ENCODE measurements around the gene MANEAL.

The MANEAL gene

GRCh38 chr1:37811027-37811655 lies 17.5 kb downstream of the MANEAL start:
- Histone ChIP-seq H3K4me1 (ENCODE audit: control insufficient read depth, insufficient read depth, low read length, unreplicated experiment) (peaks cover 24% of the 10 kb centered on the region), H3K4me3 (ENCODE audit: low read depth, low read length) (no peak overlapping the region), H3K79me2 (ENCODE audit: control insufficient read depth, insufficient read depth, low read length, unreplicated experiment) (peaks cover 21% of the 10 kb centered on the region), H3K27me3 (ENCODE audit: insufficient read depth, low read length) (no peaks in the 10 kb centered on the region), H3K27ac (ENCODE audit: low read depth, low read length) (peak overlapping the region; percentile 59), H3K36me3 (ENCODE audit: insufficient read depth, low read length) (no peaks in the 10 kb centered on the region), H2AFZ (ENCODE audit: low read length, unreplicated experiment) (no peak overlapping the region)

- Histone ChIP-seq H3K4me1 (ENCODE audit: control insufficient read depth, insufficient read depth, low read length, unreplicated experiment) (peaks cover 20% of the 10 kb centered on the region), H2AFZ (ENCODE audit: low read length, unreplicated experiment) (no peak overlapping the region), H3K27me3 (ENCODE audit: insufficient read depth, low read length) (no peaks in the 10 kb centered on the region), H3K79me2 (ENCODE audit: control insufficient read depth, insufficient read depth, low read length, unreplicated experiment) (peaks cover 6% of the 10 kb centered on the region), H3K4me3 (ENCODE audit: low read depth, low read length) (no peak overlapping the region), H3K36me3 (ENCODE audit: insufficient read depth, low read length) (no peaks in the 10 kb centered on the region), H3K27ac (ENCODE audit: low read depth, low read length) (no peak overlapping the region)
Observed at GRCh38 chr1:37813529-37814145, 20.0 kb downstream of the MANEAL start.

- Histone ChIP-seq H3K27me3 (ENCODE audit: insufficient read depth, low read length) (no peaks in the 10 kb centered on the region), H3K4me3 (ENCODE audit: low read depth, low read length) (no peak overlapping the region), H3K36me3 (ENCODE audit: insufficient read depth, low read length) (no peaks in the 10 kb centered on the region), H3K79me2 (ENCODE audit: control insufficient read depth, insufficient read depth, low read length, unreplicated experiment) (no peaks in the 10 kb centered on the region), H2AFZ (ENCODE audit: low read length, unreplicated experiment) (no peak overlapping the region), H3K4me1 (ENCODE audit: control insufficient read depth, insufficient read depth, low read length, unreplicated experiment) (peaks cover 17% of the 10 kb centered on the region), H3K27ac (ENCODE audit: low read depth, low read length) (no peak overlapping the region)
Observed at GRCh38 chr1:37814252-37814651, 20.6 kb downstream of the MANEAL start.

GRCh38 chr1:37817481-37817880 lies 23.8 kb downstream of the MANEAL start:
- H3K4me3 ChIP-seq (ENCODE audit: low read depth, low read length), result no peak overlapping the region
- H3K27ac ChIP-seq (ENCODE audit: low read depth, low read length), result no peak overlapping the region
- no peaks in the 10 kb centered on the region for H3K27me3 ChIP-seq (ENCODE audit: insufficient read depth, low read length)
- no peaks in the 10 kb centered on the region for H3K79me2 ChIP-seq (ENCODE audit: control insufficient read depth, insufficient read depth, low read length, unreplicated experiment)
- H2AFZ ChIP-seq (ENCODE audit: low read length, unreplicated experiment), result no peak overlapping the region
- peaks cover 16% of the 10 kb centered on the region for H3K36me3 ChIP-seq (ENCODE audit: insufficient read depth, low read length)
- H3K4me1 ChIP-seq (ENCODE audit: control insufficient read depth, insufficient read depth, low read length, unreplicated experiment), result no peaks in the 10 kb centered on the region

GRCh38 chr1:37821481-37821880 lies 27.8 kb downstream of the MANEAL start:
- H2AFZ ChIP-seq (ENCODE audit: low read length, unreplicated experiment), result no peak overlapping the region
- H3K27ac ChIP-seq (ENCODE audit: low read depth, low read length), result no peak overlapping the region
- peaks cover 20% of the 10 kb centered on the region for H3K36me3 ChIP-seq (ENCODE audit: insufficient read depth, low read length)
- H3K4me1 ChIP-seq (ENCODE audit: control insufficient read depth, insufficient read depth, low read length, unreplicated experiment), result peaks cover 3% of the 10 kb centered on the region
- no peaks in the 10 kb centered on the region for H3K79me2 ChIP-seq (ENCODE audit: control insufficient read depth, insufficient read depth, low read length, unreplicated experiment)
- H3K4me3 ChIP-seq (ENCODE audit: low read depth, low read length), result no peak overlapping the region
- no peaks in the 10 kb centered on the region for H3K27me3 ChIP-seq (ENCODE audit: insufficient read depth, low read length)

GRCh38 chr1:37822906-37823815 lies 29.5 kb downstream of the MANEAL start:
- Histone ChIP-seq H2AFZ (ENCODE audit: low read length, unreplicated experiment) (no peak overlapping the region), H3K4me3 (ENCODE audit: low read depth, low read length) (no peak overlapping the region), H3K79me2 (ENCODE audit: control insufficient read depth, insufficient read depth, low read length, unreplicated experiment) (no peaks in the 10 kb centered on the region), H3K36me3 (ENCODE audit: insufficient read depth, low read length) (peaks cover 20% of the 10 kb centered on the region), H3K27me3 (ENCODE audit: insufficient read depth, low read length) (no peaks in the 10 kb centered on the region), H3K27ac (ENCODE audit: low read depth, low read length) (no peak overlapping the region), H3K4me1 (ENCODE audit: control insufficient read depth, insufficient read depth, low read length, unreplicated experiment) (peaks cover 3% of the 10 kb centered on the region)

GRCh38 chr1:37824001-37824400 lies 30.4 kb downstream of the MANEAL start:
- Histone ChIP-seq H3K4me3 (ENCODE audit: low read depth, low read length) (no peak overlapping the region), H3K27me3 (ENCODE audit: insufficient read depth, low read length) (no peaks in the 10 kb centered on the region), H3K36me3 (ENCODE audit: insufficient read depth, low read length) (peaks cover 20% of the 10 kb centered on the region), H2AFZ (ENCODE audit: low read length, unreplicated experiment) (no peak overlapping the region), H3K27ac (ENCODE audit: low read depth, low read length) (no peak overlapping the region), H3K4me1 (ENCODE audit: control insufficient read depth, insufficient read depth, low read length, unreplicated experiment) (peaks cover 3% of the 10 kb centered on the region), H3K79me2 (ENCODE audit: control insufficient read depth, insufficient read depth, low read length, unreplicated experiment) (no peaks in the 10 kb centered on the region)

- H3K36me3 ChIP-seq (ENCODE audit: insufficient read depth, low read length), result peaks cover 23% of the 10 kb centered on the region
- peaks cover 3% of the 10 kb centered on the region for H3K4me1 ChIP-seq (ENCODE audit: control insufficient read depth, insufficient read depth, low read length, unreplicated experiment)
- no peak overlapping the region for H3K4me3 ChIP-seq (ENCODE audit: low read depth, low read length)
- H3K27me3 ChIP-seq (ENCODE audit: insufficient read depth, low read length), result no peaks in the 10 kb centered on the region
- no peak overlapping the region for H3K27ac ChIP-seq (ENCODE audit: low read depth, low read length)
- H2AFZ ChIP-seq (ENCODE audit: low read length, unreplicated experiment), result no peak overlapping the region
- no peaks in the 10 kb centered on the region for H3K79me2 ChIP-seq (ENCODE audit: control insufficient read depth, insufficient read depth, low read length, unreplicated experiment)
Observed at GRCh38 chr1:37825506-37825905, 31.9 kb downstream of the MANEAL start.

- peaks cover 19% of the 10 kb centered on the region for H3K36me3 ChIP-seq (ENCODE audit: insufficient read depth, low read length)
- no peak overlapping the region for H3K4me3 ChIP-seq (ENCODE audit: low read depth, low read length)
- no peaks in the 10 kb centered on the region for H3K27me3 ChIP-seq (ENCODE audit: insufficient read depth, low read length)
- H2AFZ ChIP-seq (ENCODE audit: low read length, unreplicated experiment), result no peak overlapping the region
- no peak overlapping the region for H3K27ac ChIP-seq (ENCODE audit: low read depth, low read length)
- no peaks in the 10 kb centered on the region for H3K79me2 ChIP-seq (ENCODE audit: control insufficient read depth, insufficient read depth, low read length, unreplicated experiment)
- H3K4me1 ChIP-seq (ENCODE audit: control insufficient read depth, insufficient read depth, low read length, unreplicated experiment), result peaks cover 1% of the 10 kb centered on the region
Observed at GRCh38 chr1:37828410-37829074, 34.9 kb downstream of the MANEAL start.

GRCh38 chr1:37831109-37831508 lies 37.5 kb downstream of the MANEAL start:
- Histone ChIP-seq H3K79me2 (ENCODE audit: control insufficient read depth, insufficient read depth, low read length, unreplicated experiment) (no peaks in the 10 kb centered on the region), H3K4me3 (ENCODE audit: low read depth, low read length) (no peak overlapping the region), H3K36me3 (ENCODE audit: insufficient read depth, low read length) (peaks cover 23% of the 10 kb centered on the region), H3K27ac (ENCODE audit: low read depth, low read length) (no peak overlapping the region), H3K4me1 (ENCODE audit: control insufficient read depth, insufficient read depth, low read length, unreplicated experiment) (no peaks in the 10 kb centered on the region), H3K27me3 (ENCODE audit: insufficient read depth, low read length) (no peaks in the 10 kb centered on the region), H2AFZ (ENCODE audit: low read length, unreplicated experiment) (no peak overlapping the region)

All from ACC112 (cell line).